Activated CD8-positive, alpha-beta T cell treated with anti-CD3 and anti-CD28 coated beads, Interleukin-2, amount 10 ng/mL, durations not matched to agents 7 days and 5 days (primary cell): Measurements from ENCODE around the gene LHFPL2. TPM values are rescaled to one million over a fixed set of nuclear protein-coding genes. Genes with fewer than 3 reads are reported as not detected.

ENCODE experiments used
- ATAC-seq: fragments of 150-1000 bp; cut with Tn5 transposase; one replicate; pipeline ENCODE4 v1.10.0; 2021; ENCODE audit warnings: moderate library complexity
- CTCF ChIA-PET: fragments of 350-600 bp; sonication (Branson Sonifier 250); formaldehyde crosslinking; loops from one replicate; lab custom pipeline; 2021; ENCODE audit warnings: antibody characterized with exemption; lab: Charles Lee
- POLR2A ChIA-PET: fragments of 350-600 bp; sonication (Branson Sonifier 250); formaldehyde crosslinking; loops from one replicate; lab custom pipeline; 2021; ENCODE audit warnings: antibody characterized with exemption; lab: Charles Lee
- DNase-seq: peaks from one replicate; pipeline ENCODE4 v3.0.0-alpha.2; 2020
- H3K27ac Mint-ChIP-seq: one replicate; pipeline ENCODE4 v1.8.0; 2021; ENCODE audit warnings: mild to moderate bottlenecking, mixed read lengths
- H3K27me3 Mint-ChIP-seq: one replicate; pipeline ENCODE4 v1.8.0; 2021; ENCODE audit warnings: low read depth, mixed read lengths
- H3K36me3 Mint-ChIP-seq: one replicate; pipeline ENCODE4 v1.8.0; 2021; ENCODE audit warnings: low read depth, mixed read lengths
- H3K4me1 Mint-ChIP-seq: one replicate; pipeline ENCODE4 v1.8.0; 2021; ENCODE audit warnings: low read depth, mixed read lengths
- H3K4me3 Mint-ChIP-seq: one replicate; pipeline ENCODE4 v1.8.0; 2021; ENCODE audit warnings: mild to moderate bottlenecking, mixed read lengths
- H3K9me3 Mint-ChIP-seq: one replicate; pipeline ENCODE4 v1.8.0; 2022; ENCODE audit warnings: mixed read lengths; ENCODE audit not compliant: insufficient read depth
- total RNA-seq, 2 experiments: library from RNA; stranded (reverse); gene quantifications; one replicate each; pipeline ENCODE4 v1.2.3, GENCODE V29; 2021

Gene LHFPL2
- total RNA-seq, 2 experiments from 2014 or later: 0.34 TPM; not detected in 1

- CTCF ChIA-PET: interaction anchor here (1.0 kb wide), 1 partner anchor 23 kb away, joined by 3 read pairs; no protein-coding TSS in a partner anchor
- no peak overlapping the region for H3K4me3 Mint-ChIP-seq
- no peaks in the 10 kb centered on the region for H3K36me3 Mint-ChIP-seq
- H3K9me3 Mint-ChIP-seq: no peaks in the 10 kb centered on the region
- ATAC-seq (no peak), DNase-seq (no peak)
- no peaks in the 10 kb centered on the region for H3K4me1 Mint-ChIP-seq
- H3K27ac Mint-ChIP-seq: no peak overlapping the region
- POLR2A ChIA-PET: no interaction called here
- peaks cover 16% of the 10 kb centered on the region for H3K27me3 Mint-ChIP-seq
Measured at GRCh38 chr5:78637468-78637867, 11.1 kb downstream of the LHFPL2 start.

GRCh38 chr5:78636682-78637081 is 11.9 kb downstream of the LHFPL2 start:
- ATAC-seq (no peak), DNase-seq (no peak)
- ChIA-PET POLR2A (no interaction called here), CTCF (interaction anchor here (0.7 to 1.0 kb wide), 2 partner anchors 8 to 23 kb away, joined by 3 read pairs; no protein-coding TSS in a partner anchor)
- H3K4me3 Mint-ChIP-seq: no peak overlapping the region
- H3K9me3 Mint-ChIP-seq: no peaks in the 10 kb centered on the region
- H3K27me3 Mint-ChIP-seq: peaks cover 12% of the 10 kb centered on the region
- no peak overlapping the region for H3K27ac Mint-ChIP-seq
- H3K36me3 Mint-ChIP-seq: no peaks in the 10 kb centered on the region
- no peaks in the 10 kb centered on the region for H3K4me1 Mint-ChIP-seq

- ATAC-seq: no peak
- Mint-ChIP-seq H3K36me3 (no peaks in the 10 kb centered on the region), H3K27ac (no peak overlapping the region), H3K9me3 (no peaks in the 10 kb centered on the region), H3K27me3 (peaks cover 4% of the 10 kb centered on the region), H3K4me1 (no peaks in the 10 kb centered on the region), H3K4me3 (no peak overlapping the region)
- CTCF ChIA-PET: interaction anchor here (0.8 kb wide), 1 partner anchor 21 kb away, joined by 3 read pairs; no protein-coding TSS in a partner anchor
- DNase-seq: no peak
- POLR2A ChIA-PET: no interaction called here
Measured at GRCh38 chr5:78634634-78635033, 13.9 kb downstream of the LHFPL2 start.

GRCh38 chr5:78634229-78634628 is 14.3 kb downstream of the LHFPL2 start:
- Mint-ChIP-seq H3K4me1 (no peaks in the 10 kb centered on the region), H3K36me3 (no peaks in the 10 kb centered on the region), H3K4me3 (no peak overlapping the region), H3K27ac (no peak overlapping the region), H3K9me3 (no peaks in the 10 kb centered on the region), H3K27me3 (peaks cover 3% of the 10 kb centered on the region)
- no peak for ATAC-seq
- ChIA-PET CTCF (no interaction called here), POLR2A (no interaction called here)
- no peak for DNase-seq

- no peaks in the 10 kb centered on the region for H3K4me1 Mint-ChIP-seq
- H3K4me3 Mint-ChIP-seq: no peak overlapping the region
- no peak for DNase-seq
- peaks cover under 1% of the 10 kb centered on the region for H3K27me3 Mint-ChIP-seq
- no peaks in the 10 kb centered on the region for H3K36me3 Mint-ChIP-seq
- ATAC-seq: no peak
- H3K9me3 Mint-ChIP-seq: no peaks in the 10 kb centered on the region
- H3K27ac Mint-ChIP-seq: no peak overlapping the region
- POLR2A ChIA-PET: no interaction called here
- CTCF ChIA-PET: no interaction called here
Measured at GRCh38 chr5:78633700-78634099, 14.9 kb downstream of the LHFPL2 start.

- Mint-ChIP-seq H3K4me3 (no peak overlapping the region), H3K4me1 (no peaks in the 10 kb centered on the region), H3K27ac (no peak overlapping the region), H3K36me3 (no peaks in the 10 kb centered on the region), H3K27me3 (peaks cover 3% of the 10 kb centered on the region), H3K9me3 (no peaks in the 10 kb centered on the region)
- ChIA-PET POLR2A (no interaction called here), CTCF (no interaction called here)
- ATAC-seq: no peak
- no peak for DNase-seq
Measured at GRCh38 chr5:78632467-78632866, 16.1 kb downstream of the LHFPL2 start.

GRCh38 chr5:78631931-78632330 is 16.6 kb downstream of the LHFPL2 start:
- POLR2A ChIA-PET: no interaction called here
- no peak overlapping the region for H3K27ac Mint-ChIP-seq
- no peak for DNase-seq

GRCh38 chr5:78630047-78630446 is 18.5 kb downstream of the LHFPL2 start:
- no peaks in the 10 kb centered on the region for H3K9me3 Mint-ChIP-seq
- no peak for ATAC-seq
- ChIA-PET CTCF (no interaction called here), POLR2A (no interaction called here)
- H3K27me3 Mint-ChIP-seq: peaks cover 3% of the 10 kb centered on the region
- no peaks in the 10 kb centered on the region for H3K36me3 Mint-ChIP-seq
- no peaks in the 10 kb centered on the region for H3K4me1 Mint-ChIP-seq
- H3K4me3 Mint-ChIP-seq: no peak overlapping the region
- DNase-seq: no peak
- H3K27ac Mint-ChIP-seq: no peak overlapping the region

More at GRCh38 chr5:78631931-78632330, 16.6 kb downstream of the LHFPL2 start:
- Mint-ChIP-seq H3K4me3 (no peak overlapping the region), H3K27me3 (peaks cover 3% of the 10 kb centered on the region), H3K4me1 (no peaks in the 10 kb centered on the region), H3K36me3 (no peaks in the 10 kb centered on the region), H3K9me3 (no peaks in the 10 kb centered on the region)
- CTCF ChIA-PET: no interaction called here
- no peak for ATAC-seq

- CTCF ChIA-PET: no interaction called here
- Mint-ChIP-seq H3K4me3 (no peak overlapping the region), H3K36me3 (no peaks in the 10 kb centered on the region), H3K9me3 (no peaks in the 10 kb centered on the region), H3K27me3 (peaks cover 3% of the 10 kb centered on the region), H3K4me1 (no peaks in the 10 kb centered on the region), H3K27ac (no peak overlapping the region)
- POLR2A ChIA-PET: no interaction called here
- no peak for DNase-seq
- ATAC-seq: no peak
Measured at GRCh38 chr5:78629624-78630023, 18.9 kb downstream of the LHFPL2 start.

GRCh38 chr5:78628270-78628992 is 20.1 kb downstream of the LHFPL2 start:
- CTCF ChIA-PET: no interaction called here
- Mint-ChIP-seq H3K27ac (no peak overlapping the region), H3K27me3 (peaks cover 5% of the 10 kb centered on the region), H3K9me3 (no peaks in the 10 kb centered on the region), H3K36me3 (no peaks in the 10 kb centered on the region), H3K4me1 (no peaks in the 10 kb centered on the region), H3K4me3 (no peak overlapping the region)
- POLR2A ChIA-PET: no interaction called here
- DNase-seq (no peak), ATAC-seq (no peak)

GRCh38 chr5:78627766-78628165 is 20.8 kb downstream of the LHFPL2 start:
- Mint-ChIP-seq H3K4me3 (no peak overlapping the region), H3K36me3 (no peaks in the 10 kb centered on the region), H3K27me3 (peaks cover 5% of the 10 kb centered on the region), H3K4me1 (no peaks in the 10 kb centered on the region), H3K27ac (no peak overlapping the region), H3K9me3 (no peaks in the 10 kb centered on the region)
- ATAC-seq: no peak
- CTCF ChIA-PET: no interaction called here
- no peak for DNase-seq
- POLR2A ChIA-PET: no interaction called here

GRCh38 chr5:78627175-78627574 is 21.4 kb downstream of the LHFPL2 start:
- ATAC-seq: no peak
- Mint-ChIP-seq H3K4me1 (no peaks in the 10 kb centered on the region), H3K4me3 (no peak overlapping the region), H3K27me3 (peaks cover 5% of the 10 kb centered on the region), H3K27ac (no peak overlapping the region), H3K36me3 (no peaks in the 10 kb centered on the region), H3K9me3 (no peaks in the 10 kb centered on the region)
- no peak for DNase-seq
- ChIA-PET POLR2A (no interaction called here), CTCF (no interaction called here)
